Peyer's patch (tissue), 4 donors: Measurements from ENCODE around the gene TMEM198. TPM values are rescaled to one million over a fixed set of nuclear protein-coding genes. Genes with fewer than 3 reads are reported as not detected.

Experiments
- DNase-seq, 3 donors: peaks; one replicate each; pipeline ENCODE4 v3.0.0-alpha.2; 2017 to 2019
- H3K27ac ChIP-seq, 4 donors: fragments of 200-600 bp; sonication (generic); one replicate each; pipeline ENCODE4 v1.5.1; 2016 to 2019
- H3K27me3 ChIP-seq, 2 donors: fragments of 200-600 bp; sonication (generic); one replicate each; pipeline ENCODE4 v1.5.1; 2019
- H3K36me3 ChIP-seq, 3 donors: fragments of 200-600 bp; sonication (generic); one replicate each; pipeline ENCODE4 v1.5.1; 2016 to 2019
- H3K4me1 ChIP-seq, 4 donors: fragments of 200-600 bp; sonication (generic); one replicate each; pipeline ENCODE4 v1.5.1; 2016 to 2019
- H3K4me3 ChIP-seq, 4 donors: fragments of 200-600 bp; sonication (generic); 1 replicate in 3 of 4; 2 replicates in 1 of 4; pipeline ENCODE4 v1.5.1; 2016 to 2019; ENCODE audit warnings: mild to moderate bottlenecking in 1 of 4
- H3K9me3 ChIP-seq, 4 donors: fragments of 200-600 bp; sonication (generic); one replicate each; pipeline ENCODE4 v1.5.1; 2016 to 2019; ENCODE audit warnings: mild to moderate bottlenecking in 1 of 4
- POLR2A ChIP-seq, 2 donors: fragments of 450-650 bp; IDR thresholded peaks; one replicate each; pipeline ENCODE4 v1.5.1; 2017; ENCODE audit warnings: antibody characterized with exemption in 2 of 2, mild to moderate bottlenecking in 2 of 2, moderate library complexity in 2 of 2
- total RNA-seq, 4 donors: library from RNA; depleted of rRNA; stranded (reverse); fragments of >200 nt; gene quantifications; one replicate each; pipeline ENCODE4 v1.1.0, GENCODE V29; 2016
- TF ChIP-seq, protein P1 (sequence below), 6 experiments: fragments of 450-650 bp in 4 of 6; fragments of 200-600 bp in 2 of 6; sonication (generic) in 1 of 6; IDR thresholded peaks; one replicate each; pipeline ENCODE4 v1.5.1; 2017 to 2019; ENCODE audit warnings: antibody characterized with exemption in 6 of 6, mild to moderate bottlenecking in 3 of 6, moderate library complexity in 1 of 6

Gene TMEM198
- total RNA-seq, 4 donors from 2014 or later, result 6.6 to 25.5 (median 13.9) TPM

- H3K9me3 ChIP-seq, result no peaks in the 10 kb centered on the region
- no peaks in the 10 kb centered on the region for H3K36me3 ChIP-seq
- no peak overlapping the region for H3K4me3 ChIP-seq
- H3K27me3 ChIP-seq, result peaks cover 0 to 20% of the 10 kb centered on the region in 2 donors
- no peak overlapping the region for H3K27ac ChIP-seq
- no peak for TF ChIP-seq POLR2A (IDR thresholded peaks at IDR 0.05)
- TF ChIP-seq, protein P1, sequence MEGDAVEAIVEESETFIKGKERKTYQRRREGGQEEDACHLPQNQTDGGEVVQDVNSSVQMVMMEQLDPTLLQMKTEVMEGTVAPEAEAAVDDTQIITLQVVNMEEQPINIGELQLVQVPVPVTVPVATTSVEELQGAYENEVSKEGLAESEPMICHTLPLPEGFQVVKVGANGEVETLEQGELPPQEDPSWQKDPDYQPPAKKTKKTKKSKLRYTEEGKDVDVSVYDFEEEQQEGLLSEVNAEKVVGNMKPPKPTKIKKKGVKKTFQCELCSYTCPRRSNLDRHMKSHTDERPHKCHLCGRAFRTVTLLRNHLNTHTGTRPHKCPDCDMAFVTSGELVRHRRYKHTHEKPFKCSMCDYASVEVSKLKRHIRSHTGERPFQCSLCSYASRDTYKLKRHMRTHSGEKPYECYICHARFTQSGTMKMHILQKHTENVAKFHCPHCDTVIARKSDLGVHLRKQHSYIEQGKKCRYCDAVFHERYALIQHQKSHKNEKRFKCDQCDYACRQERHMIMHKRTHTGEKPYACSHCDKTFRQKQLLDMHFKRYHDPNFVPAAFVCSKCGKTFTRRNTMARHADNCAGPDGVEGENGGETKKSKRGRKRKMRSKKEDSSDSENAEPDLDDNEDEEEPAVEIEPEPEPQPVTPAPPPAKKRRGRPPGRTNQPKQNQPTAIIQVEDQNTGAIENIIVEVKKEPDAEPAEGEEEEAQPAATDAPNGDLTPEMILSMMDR (IDR thresholded peaks at IDR 0.05), result peak in 3 of 6 experiments; percentile 24 to 31 (median 29)
- peaks cover 0 to 17% (median 9%) of the 10 kb centered on the region in 4 donors for H3K4me1 ChIP-seq
- no peak for DNase-seq
Observed at GRCh38 chr2:219521066-219521880, 22.6 kb upstream of the TMEM198 start.

DNA sequence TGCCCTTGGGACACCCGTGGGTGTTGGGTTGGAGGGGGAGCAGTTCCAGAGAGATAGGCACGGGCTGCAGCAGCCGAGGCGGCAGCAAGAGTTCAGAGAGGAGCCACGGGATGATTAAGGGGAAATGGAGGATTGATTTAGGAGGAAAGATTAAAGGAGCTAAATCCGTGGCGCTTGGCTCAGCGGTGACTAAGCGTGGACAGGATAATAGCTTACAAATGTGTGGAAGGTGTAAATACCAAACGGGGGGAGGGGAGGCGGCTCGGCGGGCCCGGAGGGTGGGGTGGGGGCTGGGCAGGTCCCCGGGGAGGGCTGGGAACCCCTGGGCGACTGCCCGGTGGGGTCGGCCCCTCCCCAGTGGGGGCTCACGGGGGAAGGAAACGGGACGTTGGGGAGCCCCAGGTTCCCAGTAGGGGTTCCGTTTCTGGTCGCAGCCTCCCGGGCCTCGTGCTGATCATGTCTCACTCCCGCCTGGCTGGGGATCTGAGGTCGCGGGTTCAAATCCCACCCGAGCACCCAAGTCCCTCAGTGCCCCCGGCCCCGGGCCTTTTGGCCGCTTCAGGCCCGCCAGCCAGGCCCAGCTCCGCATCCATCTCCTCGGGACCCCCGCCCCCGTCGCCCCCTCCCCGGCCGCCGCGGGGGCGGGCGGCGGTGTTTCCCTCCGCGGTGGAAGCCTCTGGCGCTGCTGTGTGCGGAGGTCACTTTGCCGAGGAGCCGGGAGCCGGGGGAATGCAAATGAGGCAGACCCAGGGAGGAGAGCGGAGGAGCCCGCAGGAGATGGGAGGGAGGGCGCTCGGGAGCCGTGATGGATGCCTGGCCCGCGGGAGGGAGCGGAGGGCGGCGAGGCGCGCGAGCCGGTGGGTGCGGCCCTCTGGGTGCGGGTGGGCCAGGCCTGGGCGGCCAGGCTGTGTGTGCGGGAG lies 21.5 kb upstream of the TMEM198 start:
- Histone ChIP-seq H3K9me3 (no peaks in the 10 kb centered on the region), H3K27ac (peak overlapping the region in 2 of 4 donors; percentile 0 to 63), H3K4me1 (peaks cover 0 to 17% (median 9%) of the 10 kb centered on the region in 4 donors), H3K36me3 (no peaks in the 10 kb centered on the region), H3K27me3 (peaks cover 0 to 20% of the 10 kb centered on the region in 2 donors), H3K4me3 (peak overlapping the region in 3 of 4 donors; percentile 19 to 35 (median 27))
- DNase-seq, result no peak
- TF ChIP-seq POLR2A (IDR thresholded peaks at IDR 0.05), result no peak
- TF ChIP-seq, protein P1 (IDR thresholded peaks at IDR 0.05), result no peak

DNA sequence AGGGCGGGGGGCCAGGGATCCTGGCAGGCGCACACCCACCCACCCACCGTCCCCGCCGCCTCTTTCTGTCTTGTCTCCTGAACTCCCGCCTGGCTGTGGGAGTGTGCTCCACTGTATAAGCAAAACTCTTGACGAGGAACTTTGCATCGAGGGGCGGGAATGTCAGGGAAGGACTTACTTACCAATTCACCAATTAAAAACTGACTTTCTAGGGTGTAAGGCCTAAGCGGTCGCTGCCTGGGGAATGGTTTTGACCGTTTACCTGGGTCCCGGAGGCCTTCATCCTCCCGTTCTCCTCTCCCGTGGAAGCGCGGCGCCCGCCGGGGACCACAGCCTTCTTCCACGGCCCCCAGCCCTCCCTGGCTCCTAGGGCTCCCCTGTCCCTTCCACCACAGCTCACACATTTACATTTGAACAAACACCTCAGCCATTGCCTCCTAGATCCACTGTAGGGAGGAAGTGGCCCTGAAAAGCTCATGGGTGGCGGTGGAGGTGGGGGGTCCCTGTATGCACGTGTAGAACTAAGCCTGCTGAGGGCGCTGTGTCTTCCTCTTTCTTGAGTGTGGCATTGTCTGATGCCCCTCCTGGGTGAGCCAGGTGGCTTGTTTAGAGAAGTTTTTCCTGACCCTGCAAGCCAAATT lies 20.7 kb upstream of the TMEM198 start:
- Histone ChIP-seq H3K27me3 (peaks cover 0 to 20% of the 10 kb centered on the region in 2 donors), H3K9me3 (no peaks in the 10 kb centered on the region)

GRCh38 chr2:219524817-219525216 lies 19.0 kb upstream of the TMEM198 start:
- Histone ChIP-seq H3K27me3 (peaks cover 0 to 20% of the 10 kb centered on the region in 2 donors), H3K27ac (no peak overlapping the region), H3K36me3 (no peaks in the 10 kb centered on the region), H3K9me3 (no peaks in the 10 kb centered on the region), H3K4me3 (no peak overlapping the region), H3K4me1 (peaks cover 0 to 17% (median 9%) of the 10 kb centered on the region in 4 donors)
- TF ChIP-seq, protein P1 (IDR thresholded peaks at IDR 0.05), result no peak
- TF ChIP-seq POLR2A (IDR thresholded peaks at IDR 0.05), result no peak
- no peak for DNase-seq

More for the DNA sequence above, 20.7 kb upstream of the TMEM198 start:
- no peak for TF ChIP-seq POLR2A (IDR thresholded peaks at IDR 0.05)
- TF ChIP-seq, protein P1 (IDR thresholded peaks at IDR 0.05), result no peak
- DNase-seq, result no peak
- Histone ChIP-seq H3K27ac (peak overlapping the region in 1 of 4 donors; percentile 63), H3K4me3 (peak overlapping the region in 2 of 4 donors; percentile 27 to 35), H3K36me3 (no peaks in the 10 kb centered on the region), H3K4me1 (peaks cover 0 to 17% (median 9%) of the 10 kb centered on the region in 4 donors)
